ENCODE data around the gene COMMD1.

Gene COMMD1

GRCh38 chr2:62133320-62133823 is 227.9 kb downstream of the COMMD1 start:
- no peak overlapping the region for H3K4me3 ChIP-seq (ENCODE audit: low read depth, low read length)
- TF ChIP-seq, protein P1, sequence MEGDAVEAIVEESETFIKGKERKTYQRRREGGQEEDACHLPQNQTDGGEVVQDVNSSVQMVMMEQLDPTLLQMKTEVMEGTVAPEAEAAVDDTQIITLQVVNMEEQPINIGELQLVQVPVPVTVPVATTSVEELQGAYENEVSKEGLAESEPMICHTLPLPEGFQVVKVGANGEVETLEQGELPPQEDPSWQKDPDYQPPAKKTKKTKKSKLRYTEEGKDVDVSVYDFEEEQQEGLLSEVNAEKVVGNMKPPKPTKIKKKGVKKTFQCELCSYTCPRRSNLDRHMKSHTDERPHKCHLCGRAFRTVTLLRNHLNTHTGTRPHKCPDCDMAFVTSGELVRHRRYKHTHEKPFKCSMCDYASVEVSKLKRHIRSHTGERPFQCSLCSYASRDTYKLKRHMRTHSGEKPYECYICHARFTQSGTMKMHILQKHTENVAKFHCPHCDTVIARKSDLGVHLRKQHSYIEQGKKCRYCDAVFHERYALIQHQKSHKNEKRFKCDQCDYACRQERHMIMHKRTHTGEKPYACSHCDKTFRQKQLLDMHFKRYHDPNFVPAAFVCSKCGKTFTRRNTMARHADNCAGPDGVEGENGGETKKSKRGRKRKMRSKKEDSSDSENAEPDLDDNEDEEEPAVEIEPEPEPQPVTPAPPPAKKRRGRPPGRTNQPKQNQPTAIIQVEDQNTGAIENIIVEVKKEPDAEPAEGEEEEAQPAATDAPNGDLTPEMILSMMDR (IDR thresholded peaks at IDR 0.05; ENCODE audit: insufficient read depth, low read depth, low read length, missing control alignments), result no peak
- no peak for DNase-seq (ENCODE audit: low read depth)

DNA sequence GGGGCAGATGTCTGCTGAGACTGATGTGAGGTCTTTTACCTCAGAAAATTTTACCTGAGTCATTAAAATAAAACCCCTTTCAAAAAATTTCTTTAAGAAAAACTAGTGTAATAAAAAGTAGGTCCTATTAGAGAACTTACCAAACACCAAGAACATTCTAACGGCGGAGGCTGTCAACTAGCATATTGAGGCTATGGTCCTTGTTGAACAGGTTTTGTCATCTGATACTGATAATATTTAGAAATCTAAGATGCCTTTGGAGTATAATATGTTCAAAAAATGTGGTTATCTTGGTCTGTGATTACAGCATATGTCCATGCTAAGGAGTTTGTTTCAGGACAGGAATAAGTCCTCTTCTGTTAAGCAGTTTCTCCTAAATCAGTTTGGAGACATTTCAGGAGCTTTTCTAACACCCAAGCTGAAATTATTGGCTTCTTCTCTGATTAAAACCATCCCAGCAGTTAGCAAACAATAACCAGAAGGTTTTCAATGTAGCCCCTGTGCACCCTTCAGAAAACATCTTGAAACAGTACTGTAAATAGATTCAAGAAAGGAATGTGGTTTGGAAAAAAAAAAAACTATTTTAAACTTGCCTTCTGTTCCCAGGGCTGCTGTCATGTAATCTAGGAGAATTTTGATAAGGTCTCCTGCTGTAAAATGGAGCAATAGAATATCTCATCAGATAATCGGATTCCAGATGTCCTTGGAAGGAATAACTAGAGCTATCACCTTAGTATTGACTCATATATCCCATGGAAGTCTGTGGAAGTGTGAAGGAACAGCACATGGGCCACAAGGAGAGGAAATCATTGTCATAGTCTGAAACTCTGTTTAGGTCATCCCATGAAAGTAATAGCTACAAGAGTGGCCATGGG is 231.7 kb downstream of the COMMD1 start:
- TF ChIP-seq, protein P1 (IDR thresholded peaks at IDR 0.05; ENCODE audit: insufficient read depth, low read depth, low read length, missing control alignments), result no peak

DNA sequence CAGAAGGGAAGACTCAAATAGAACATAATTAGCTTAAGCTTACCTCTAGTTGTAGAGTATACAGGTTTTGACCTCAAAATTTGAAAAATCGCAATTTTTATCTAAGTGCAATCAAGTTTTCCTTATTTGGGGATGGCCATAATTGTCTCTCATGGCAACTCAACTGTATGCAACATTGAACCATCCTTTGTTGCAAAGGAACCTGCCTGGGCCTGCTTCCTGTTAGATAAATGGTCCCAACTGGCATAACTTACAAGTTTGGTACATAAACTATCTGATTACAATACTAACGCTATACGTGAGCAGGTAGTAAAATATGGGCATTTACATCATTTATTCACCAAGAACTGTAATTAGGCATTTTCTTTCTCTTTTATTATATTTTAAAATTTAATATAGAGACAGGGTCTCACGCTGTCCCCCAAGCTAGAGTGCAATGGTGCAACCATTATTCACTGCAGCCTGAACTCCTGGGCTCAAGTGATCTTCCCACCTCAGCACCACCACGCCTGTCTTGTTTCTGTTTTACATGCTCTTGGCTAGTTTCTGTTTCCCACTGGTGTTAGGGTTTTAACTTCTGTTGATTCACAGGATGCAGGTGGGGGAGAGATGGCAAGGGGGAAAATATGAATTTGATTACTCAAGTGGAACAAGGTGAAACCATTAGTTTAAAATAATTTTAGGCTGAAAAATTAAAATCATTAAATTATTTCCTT is 235.1 kb downstream of the COMMD1 start:
- TF ChIP-seq, protein P1 (IDR thresholded peaks at IDR 0.05; ENCODE audit: insufficient read depth, low read depth, low read length, missing control alignments), result no peak
- H3K4me3 ChIP-seq (ENCODE audit: low read depth, low read length), result no peak overlapping the region
- DNase-seq (ENCODE audit: low read depth), result peak; percentile 88

More for the DNA sequence above, 231.7 kb downstream of the COMMD1 start:
- no peak overlapping the region for H3K4me3 ChIP-seq (ENCODE audit: low read depth, low read length)
- DNase-seq (ENCODE audit: low read depth), result no peak

GRCh38 chr2:62141142-62141740 is 235.8 kb downstream of the COMMD1 start:
- DNase-seq (ENCODE audit: low read depth), result peak; percentile 66
- TF ChIP-seq, protein P1 (IDR thresholded peaks at IDR 0.05; ENCODE audit: insufficient read depth, low read depth, low read length, missing control alignments), result no peak
- no peak overlapping the region; the same call in 1 of the 2 replicates for H3K4me3 ChIP-seq (ENCODE audit: low read depth, low read length)

GRCh38 chr2:62142054-62142453 is 236.6 kb downstream of the COMMD1 start:
- no peak overlapping the region for H3K4me3 ChIP-seq (ENCODE audit: low read depth, low read length)
- DNase-seq (ENCODE audit: low read depth), result peak; percentile 82
- TF ChIP-seq, protein P1 (IDR thresholded peaks at IDR 0.05; ENCODE audit: insufficient read depth, low read depth, low read length, missing control alignments), result no peak

GRCh38 chr2:62143696-62144095 is 238.2 kb downstream of the COMMD1 start:
- TF ChIP-seq, protein P1 (IDR thresholded peaks at IDR 0.05; ENCODE audit: insufficient read depth, low read depth, low read length, missing control alignments), result no peak
- peak; percentile 28 for DNase-seq (ENCODE audit: low read depth)
- H3K4me3 ChIP-seq (ENCODE audit: low read depth, low read length), result no peak overlapping the region

Data from GM12865 (cell line).